T-cell (primary cell): ENCODE results near the gene CLASRP. TPM values are rescaled to one million over a fixed set of nuclear protein-coding genes. Genes with fewer than 3 reads are reported as not detected.

Experiments
- ATAC-seq, 4 experiments: fragments of 200-7000 bp in 3 of 4; fragments of 150-1000 bp in 1 of 4; cut with Tn5 transposase; replicated peaks in 1 of 4; 1 replicate in 3 of 4; 2 replicates in 1 of 4; pipeline ENCODE4 v1.10.0; 2021; ENCODE audit warnings: moderate library complexity in 3 of 4, mild to moderate bottlenecking in 2 of 4, moderate number of reproducible peaks in 1 of 4
- CTCF ChIA-PET, 2 donors: fragments of 300-600 bp; sonication (Branson Sonifier 250); formaldehyde crosslinking; loops; one replicate each; lab custom pipeline; 2022; ENCODE audit warnings: antibody characterized with exemption in 2 of 2; lab: Charles Lee
- POLR2A ChIA-PET, 2 donors: fragments of 300-600 bp; sonication (Branson Sonifier 250); formaldehyde crosslinking; loops; one replicate each; lab custom pipeline; 2022; ENCODE audit warnings: antibody characterized with exemption in 2 of 2; lab: Charles Lee
- DNase-seq, 35 experiments: peaks; one replicate each; pipeline versions ENCODE4 v3.0.0 to v3.0.0-alpha.2; 2013 to 2023
- H3K27ac ChIP-seq: one replicate; pipeline ENCODE4 v1.5.1; 2013; ENCODE audit warnings: low read length
- H3K27me3 ChIP-seq, 2 experiments: replicated peaks in 1 of 2; 1 replicate in 1 of 2; 2 replicates in 1 of 2; pipeline versions ENCODE4 v1.6.1 to v1.7.0; 2013; ENCODE audit warnings: low read length in 1 of 2, mixed read lengths in 1 of 2; ENCODE audit not compliant: control insufficient read depth in 2 of 2, insufficient read depth in 2 of 2; ENCODE audit errors: extremely low read depth in 1 of 2
- H3K36me3 ChIP-seq, 2 donors: 1 replicate in 1 of 2; 2 replicates in 1 of 2; pipeline versions ENCODE4 v1.6.1 to v1.7.0; 2013; ENCODE audit warnings: low read length in 1 of 2; ENCODE audit not compliant: control insufficient read depth in 2 of 2, insufficient read depth in 1 of 2; ENCODE audit errors: extremely low read depth in 1 of 2
- H3K4me1 ChIP-seq, 2 experiments: 1 replicate in 1 of 2; 2 replicates in 1 of 2; pipeline versions ENCODE4 v1.6.1 to v1.7.0; 2013; ENCODE audit warnings: low read length in 2 of 2, mixed read lengths in 1 of 2; ENCODE audit not compliant: insufficient read depth in 2 of 2, control insufficient read depth in 1 of 2; ENCODE audit errors: extremely low read depth in 1 of 2
- H3K4me3 ChIP-seq, 2 donors: 1 replicate in 1 of 2; 2 replicates in 1 of 2; pipeline versions ENCODE4 v1.5.1 to v1.7.0; 2013; ENCODE audit warnings: mild to moderate bottlenecking in 2 of 2, low read length in 1 of 2, moderate library complexity in 1 of 2; ENCODE audit not compliant: control insufficient read depth in 1 of 2; ENCODE audit errors: extremely low read depth in 1 of 2
- H3K9me3 ChIP-seq: 2 replicates; pipeline ENCODE4 v1.7.0; 2013
- H3K27ac Mint-ChIP-seq, 2 donors: one replicate each; pipeline ENCODE4 v1.8.0; 2020 to 2021; ENCODE audit warnings: mild to moderate bottlenecking in 2 of 2, mixed read lengths in 2 of 2
- H3K27me3 Mint-ChIP-seq, 2 donors: one replicate each; pipeline ENCODE4 v1.8.0; 2021 to 2022; ENCODE audit warnings: mixed read lengths in 2 of 2
- H3K36me3 Mint-ChIP-seq: one replicate; pipeline ENCODE4 v1.8.0; 2021; ENCODE audit warnings: mixed read lengths
- H3K4me1 Mint-ChIP-seq, 3 donors: one replicate each; pipeline ENCODE4 v1.8.0; 2020 to 2022; ENCODE audit warnings: mixed read lengths in 3 of 3, mild to moderate bottlenecking in 1 of 3
- H3K4me3 Mint-ChIP-seq, 3 donors: one replicate each; pipeline ENCODE4 v1.8.0; 2020 to 2022; ENCODE audit warnings: mild to moderate bottlenecking in 3 of 3, mixed read lengths in 3 of 3, moderate library complexity in 3 of 3
- H3K9me3 Mint-ChIP-seq, 3 donors: one replicate each; pipeline ENCODE4 v1.8.0; 2020 to 2022; ENCODE audit warnings: mixed read lengths in 3 of 3
- WGBS: methylation state at CpG from one replicate; pipeline ENCODE4 v1.1.5; 2013; ENCODE audit warnings: missing lambda C conversion rate; ENCODE audit not compliant: insufficient coverage; 5-methylcytosine and 5-hydroxymethylcytosine counted together
- total RNA-seq, 35 experiments: library from RNA in 6 of 35; stranded (reverse) in 6 of 35; fragments of 120-200 nt in 1 of 35; gene quantifications; one replicate each; pipeline versions ENCODE4 v1.2.1 to v1.2.4 and lab custom pipeline; 2013 to 2026

Gene CLASRP
- total RNA-seq, 5 donors from 2014 or later (not counting 1 experiment from before 2014, with no cell fraction given) = 141 to 153 (median 149) TPM

DNA sequence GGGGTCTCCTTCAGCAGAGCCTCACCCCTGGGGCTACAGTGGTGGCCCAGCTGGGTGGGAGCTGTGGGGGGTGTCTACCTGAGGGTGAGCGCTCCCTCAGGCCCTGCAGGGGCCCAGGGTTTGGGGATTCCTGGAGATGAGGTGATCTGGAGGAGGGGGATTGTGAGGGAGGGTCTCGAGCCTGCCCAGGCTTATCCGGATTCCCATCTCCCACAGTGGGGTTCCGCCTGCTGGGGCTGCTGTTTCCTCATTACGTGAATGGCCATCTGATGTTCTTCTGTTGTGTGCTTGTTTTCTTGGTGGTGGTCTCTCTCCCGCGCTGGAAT lies 58.6 kb downstream of the CLASRP start:
- H3K9me3 Mint-ChIP-seq = no peaks in the 10 kb centered on the region
- no peak overlapping the region for H3K27ac ChIP-seq
- no peak for ATAC-seq
- 100% methylated on average over 4 of the region's 7 CpGs for WGBS
- peaks cover 3 to 5% of the 10 kb centered on the region in 2 donors for H3K36me3 ChIP-seq
- no peaks in the 10 kb centered on the region for H3K27me3 Mint-ChIP-seq
- H3K36me3 Mint-ChIP-seq = no peaks in the 10 kb centered on the region
- peak overlapping the region in 1 of 3 donors; percentile 98 for H3K4me3 Mint-ChIP-seq
- no peak overlapping the region for H3K4me3 ChIP-seq
- CTCF ChIA-PET = no interaction called here
- DNase-seq = no peak
- H3K4me1 Mint-ChIP-seq = peaks cover 84 to 87% (median 87%) of the 10 kb centered on the region in 3 donors
- peaks cover 0 to 2% of the 10 kb centered on the region in 2 experiments for H3K27me3 ChIP-seq
- POLR2A ChIA-PET = no interaction called here
- H3K27ac Mint-ChIP-seq = peak overlapping the region; percentile 24 to 61
- H3K4me1 ChIP-seq = peaks cover 28 to 77% of the 10 kb centered on the region in 2 experiments
- H3K9me3 ChIP-seq = no peaks in the 10 kb centered on the region

- 89% methylated on average over 13 of the region's 16 CpGs for WGBS
- peak overlapping the region in 1 of 3 donors; percentile 33 for H3K4me3 Mint-ChIP-seq
- no peaks in the 10 kb centered on the region for H3K27me3 Mint-ChIP-seq
- no peak overlapping the region for H3K4me3 ChIP-seq
- H3K36me3 ChIP-seq = peaks cover 3 to 5% of the 10 kb centered on the region in 2 donors
- no peaks in the 10 kb centered on the region for H3K36me3 Mint-ChIP-seq
- ChIA-PET POLR2A (no interaction called here), CTCF (no interaction called here)
- H3K9me3 Mint-ChIP-seq = no peaks in the 10 kb centered on the region
- peak overlapping the region; percentile 24 to 61 for H3K27ac Mint-ChIP-seq
- peaks cover 85 to 88% (median 87%) of the 10 kb centered on the region in 3 donors for H3K4me1 Mint-ChIP-seq
- DNase-seq = no peak
- H3K27me3 ChIP-seq = peaks cover 0 to 2% of the 10 kb centered on the region in 2 experiments
- no peaks in the 10 kb centered on the region for H3K9me3 ChIP-seq
- H3K27ac ChIP-seq = no peak overlapping the region
- peaks cover 29 to 80% of the 10 kb centered on the region in 2 experiments for H3K4me1 ChIP-seq
- ATAC-seq = no peak
Measured at GRCh38 chr19:45097776-45098520, 59.1 kb downstream of the CLASRP start.

DNA sequence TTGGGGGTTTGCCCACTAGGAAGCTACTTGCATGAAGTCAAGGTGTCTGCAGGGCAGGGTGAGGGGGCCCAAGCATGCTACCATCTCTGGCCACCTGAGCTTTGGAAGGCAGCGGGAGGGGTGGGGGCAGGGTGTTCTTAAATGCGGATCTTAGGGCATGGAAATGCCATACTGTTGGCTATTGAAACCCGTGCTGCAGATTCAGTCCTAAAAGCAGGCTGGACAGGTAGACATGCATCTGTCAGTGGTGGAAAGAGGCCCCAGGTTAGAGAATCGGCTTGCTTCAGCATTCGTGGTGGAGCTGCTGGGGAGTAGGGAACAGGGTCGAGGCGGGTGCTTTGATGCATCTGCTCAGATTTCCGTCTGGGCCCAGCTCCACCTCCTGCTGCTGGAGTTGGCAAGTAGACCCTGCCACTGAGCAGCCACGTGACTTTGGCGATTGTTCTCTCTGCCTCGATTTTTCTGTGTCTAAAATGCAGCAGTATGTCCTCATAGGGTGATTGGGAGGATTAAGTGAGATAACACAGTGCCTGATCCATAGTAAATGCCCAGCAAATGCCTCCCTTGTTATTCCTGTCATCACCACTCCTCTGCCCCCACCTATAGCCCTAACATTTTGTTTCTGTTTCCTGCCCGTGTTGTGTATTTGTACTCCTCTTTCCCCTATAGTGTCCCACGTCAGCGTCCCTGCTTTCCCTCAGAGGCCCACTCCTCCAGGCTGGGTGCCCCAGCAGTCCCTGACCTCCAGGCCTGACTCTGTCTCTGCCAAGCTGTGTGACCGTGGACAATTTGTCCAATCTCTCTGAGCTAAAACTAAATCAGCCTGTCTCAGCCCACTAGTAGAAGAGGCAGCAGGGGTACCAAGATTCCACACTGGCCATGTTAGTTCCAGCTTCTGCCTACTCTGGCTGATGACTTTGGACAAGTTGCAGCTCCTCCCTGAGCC lies 59.9 kb downstream of the CLASRP start:
- no peak for ATAC-seq
- H3K4me1 Mint-ChIP-seq = peaks cover 88 to 89% (median 88%) of the 10 kb centered on the region in 3 donors
- peak overlapping the region in 1 of 2 donors; percentile 45 for H3K27ac Mint-ChIP-seq
- ChIA-PET CTCF (no interaction called here), POLR2A (no interaction called here)
- H3K36me3 Mint-ChIP-seq = no peaks in the 10 kb centered on the region
- H3K9me3 Mint-ChIP-seq = no peaks in the 10 kb centered on the region
- Histone ChIP-seq H3K27ac (no peak overlapping the region), H3K36me3 (peaks cover 3 to 5% of the 10 kb centered on the region in 2 donors), H3K9me3 (no peaks in the 10 kb centered on the region), H3K27me3 (peaks cover 0 to 2% of the 10 kb centered on the region in 2 experiments), H3K4me1 (peaks cover 31 to 83% of the 10 kb centered on the region in 2 experiments), H3K4me3 (no peak overlapping the region)
- no peak for DNase-seq
- 62% methylated on average over 12 of the region's 15 CpGs for WGBS
- H3K4me3 Mint-ChIP-seq = peak overlapping the region in 1 of 3 donors; percentile 33
- H3K27me3 Mint-ChIP-seq = no peaks in the 10 kb centered on the region

- Mint-ChIP-seq H3K36me3 (no peaks in the 10 kb centered on the region), H3K4me1 (peaks cover 88 to 89% (median 88%) of the 10 kb centered on the region in 3 donors), H3K27ac (peak overlapping the region in 1 of 2 donors; percentile 63), H3K4me3 (no peak overlapping the region), H3K27me3 (no peaks in the 10 kb centered on the region), H3K9me3 (no peaks in the 10 kb centered on the region)
- peaks cover 3 to 5% of the 10 kb centered on the region in 2 donors for H3K36me3 ChIP-seq
- peaks cover 34 to 83% of the 10 kb centered on the region in 2 experiments for H3K4me1 ChIP-seq
- H3K27ac ChIP-seq = no peak overlapping the region
- H3K4me3 ChIP-seq = no peak overlapping the region
- peaks cover 0 to 2% of the 10 kb centered on the region in 2 experiments for H3K27me3 ChIP-seq
- ChIA-PET CTCF (interaction anchor here in 1 of 2 donors (0.5 kb wide), 1 partner anchor 20 kb away, joined by 3 read pairs; no protein-coding TSS in a partner anchor), POLR2A (no interaction called here)
- ATAC-seq (no peak), DNase-seq (no peak)
- H3K9me3 ChIP-seq = no peaks in the 10 kb centered on the region
- WGBS = 92% methylated on average over 20 of the region's 25 CpGs
Measured at GRCh38 chr19:45099467-45100191, 60.8 kb downstream of the CLASRP start.

- DNase-seq = no peak
- WGBS = 89% methylated on average over 3 of the region's 3 CpGs
- Mint-ChIP-seq H3K4me1 (peaks cover 89 to 91% (median 89%) of the 10 kb centered on the region in 3 donors), H3K36me3 (no peaks in the 10 kb centered on the region), H3K27me3 (no peaks in the 10 kb centered on the region), H3K4me3 (no peak overlapping the region), H3K9me3 (no peaks in the 10 kb centered on the region), H3K27ac (no peak overlapping the region)
- Histone ChIP-seq H3K4me3 (no peak overlapping the region), H3K4me1 (peaks cover 32 to 83% of the 10 kb centered on the region in 2 experiments), H3K27me3 (no peaks in the 10 kb centered on the region), H3K9me3 (no peaks in the 10 kb centered on the region), H3K27ac (no peak overlapping the region), H3K36me3 (peaks cover 3 to 5% of the 10 kb centered on the region in 2 donors)
- ChIA-PET CTCF (interaction anchor here in 1 of 2 donors (0.5 kb wide), 1 partner anchor 20 kb away, joined by 3 read pairs; no protein-coding TSS in a partner anchor), POLR2A (no interaction called here)
- ATAC-seq = no peak
Measured at GRCh38 chr19:45100201-45100600, 61.4 kb downstream of the CLASRP start.

DNA sequence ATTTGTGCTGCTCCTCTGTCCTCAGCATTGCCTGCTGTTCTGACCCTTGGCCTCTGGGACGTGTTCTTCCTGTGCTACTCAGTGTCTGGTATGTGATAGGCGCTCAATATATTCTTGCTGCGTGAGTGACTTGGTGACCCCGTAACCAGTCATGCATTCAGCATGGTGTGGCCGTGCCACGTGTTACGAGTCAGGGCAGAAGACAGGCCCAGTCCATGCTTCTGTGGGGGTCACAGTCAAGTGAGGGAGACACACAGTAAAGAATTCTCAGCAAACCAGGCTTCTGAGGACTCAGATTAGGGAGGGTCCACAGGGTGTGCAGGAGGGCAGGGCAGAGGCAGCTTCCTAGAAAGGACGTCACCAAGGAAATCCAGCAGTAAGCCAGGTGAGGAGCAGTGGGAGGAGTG lies 62.0 kb downstream of the CLASRP start:
- no peak for ATAC-seq
- ChIA-PET CTCF (no interaction called here), POLR2A (no interaction called here)
- 96% methylated on average over 7 of the region's 8 CpGs for WGBS
- Histone ChIP-seq H3K36me3 (peaks cover 3 to 5% of the 10 kb centered on the region in 2 donors), H3K27ac (no peak overlapping the region), H3K4me1 (peaks cover 29 to 81% of the 10 kb centered on the region in 2 experiments), H3K9me3 (no peaks in the 10 kb centered on the region), H3K27me3 (no peaks in the 10 kb centered on the region), H3K4me3 (no peak overlapping the region)
- Mint-ChIP-seq H3K27me3 (no peaks in the 10 kb centered on the region), H3K9me3 (no peaks in the 10 kb centered on the region), H3K27ac (no peak overlapping the region), H3K36me3 (no peaks in the 10 kb centered on the region), H3K4me1 (peaks cover 88 to 91% (median 90%) of the 10 kb centered on the region in 3 donors), H3K4me3 (no peak overlapping the region)
- no peak for DNase-seq
